Endothelial cell of umbilical vein (primary cell): ENCODE results near the gene SPINT4.
"Not testable (repeated sequence)": the region's sequence is repeated elsewhere in the genome, so short reads cannot be mapped to it uniquely, and the experiment has no call there.

Experiments used
- CTCF ChIP-seq, 2 donors: IDR thresholded peaks; 1 replicate in 1 of 2; 2 replicates in 1 of 2; pipeline ENCODE4 v1.5.1; 2011; ENCODE audit warnings: low read length in 2 of 2, mild to moderate bottlenecking in 2 of 2, moderate library complexity in 2 of 2, control low read depth in 1 of 2, inconsistent platforms in 1 of 2, low read depth in 1 of 2; ENCODE audit not compliant: insufficient read depth in 1 of 2; ENCODE audit errors: extremely low read depth in 1 of 2
- EZH2 ChIP-seq: IDR thresholded peaks from 2 replicates; pipeline ENCODE4 v1.6.1; 2012; ENCODE audit warnings: borderline replicate concordance, low read depth, mild to moderate bottlenecking, moderate library complexity, low read length, inconsistent platforms; ENCODE audit not compliant: severe bottlenecking
- FOS ChIP-seq: IDR thresholded peaks from 2 replicates; pipeline ENCODE4 v1.6.1; 2011; ENCODE audit warnings: mild to moderate bottlenecking, low read length, moderate library complexity, borderline replicate concordance; ENCODE audit not compliant: insufficient read depth
- GATA2 ChIP-seq: IDR thresholded peaks from 2 replicates; pipeline ENCODE4 v1.7.0; 2011; ENCODE audit warnings: low read depth, mild to moderate bottlenecking, moderate library complexity, mixed read lengths, low read length; ENCODE audit not compliant: insufficient read length, insufficient read depth
- MAX ChIP-seq: IDR thresholded peaks from 2 replicates; pipeline ENCODE4 v1.6.1; 2011; ENCODE audit not compliant: insufficient read depth, insufficient read length
- MYC ChIP-seq: IDR thresholded peaks from one replicate; pipeline ENCODE4 v1.6.1; 2011; ENCODE audit warnings: mild to moderate bottlenecking, low read depth, low read length
- POLR2A ChIP-seq: IDR thresholded peaks from 2 replicates; pipeline ENCODE4 v1.6.1; 2012; ENCODE audit warnings: low read depth, mild to moderate bottlenecking, control low read depth, low read length

DNA sequence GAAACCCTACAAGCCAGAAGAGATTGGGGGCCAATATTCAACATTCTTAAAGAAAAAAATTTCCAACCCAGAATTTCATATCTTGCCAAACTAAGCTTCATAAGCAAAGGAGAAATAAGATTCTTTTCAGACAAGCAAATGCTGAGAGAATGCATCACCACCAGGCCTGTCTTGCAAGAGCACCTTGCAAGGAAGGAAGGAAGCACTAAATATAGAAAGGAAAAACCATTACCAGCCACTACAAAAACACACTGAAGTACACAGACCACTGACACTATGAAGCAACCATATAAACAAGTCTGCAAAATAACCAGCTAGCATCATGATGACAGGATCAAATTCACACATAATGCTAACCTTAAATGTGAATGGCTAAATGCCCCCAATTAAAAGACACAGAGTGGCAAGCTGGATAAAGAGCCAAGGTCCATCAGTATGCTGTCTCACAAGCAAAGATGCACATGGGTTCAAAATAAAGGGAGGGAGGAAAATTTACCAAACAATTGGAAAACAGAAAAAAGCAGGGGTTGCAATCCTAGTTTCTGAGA is 5.9 kb upstream of the SPINT4 start:
- TF ChIP-seq CTCF (IDR thresholded peaks at IDR 0.05; ENCODE audit: extremely low read depth in 1 of 2, insufficient read depth in 1 of 2, low read depth in 1 of 2, low read length in 2 of 2); POLR2A; MAX; GATA2; EZH2; MYC; FOS: not testable (repeated sequence)
